B cell (primary cell): ENCODE results near the gene DPH1. TPM values are rescaled to one million over a fixed set of nuclear protein-coding genes. Genes with fewer than 3 reads are reported as not detected.

Source experiments
- ATAC-seq: fragments of 200-7000 bp; cut with Tn5 transposase; one replicate; pipeline ENCODE4 v1.10.0; 2021; ENCODE audit warnings: low read depth, mild to moderate bottlenecking, moderate number of reproducible peaks, moderate library complexity
- CTCF ChIA-PET: fragments of 350-600 bp; sonication (Branson Sonifier 250); formaldehyde crosslinking; loops from one replicate; lab custom pipeline; 2021; ENCODE audit warnings: antibody characterized with exemption, inconsistent platforms; lab: Charles Lee
- POLR2A ChIA-PET: fragments of 350-600 bp; sonication (Branson Sonifier 250); formaldehyde crosslinking; loops from one replicate; lab custom pipeline; 2021; ENCODE audit warnings: antibody characterized with exemption; lab: Charles Lee
- DNase-seq: peaks from one replicate; pipeline ENCODE4 v3.0.0; 2013
- H2AFZ ChIP-seq: 2 replicates; pipeline ENCODE4 v1.6.1; 2012; ENCODE audit warnings: mild to moderate bottlenecking, low read depth, low read length; ENCODE audit not compliant: insufficient read depth, poor library complexity, severe bottlenecking
- H3K27ac ChIP-seq, 2 donors: 1 replicate in 1 of 2; 2 replicates in 1 of 2; pipeline ENCODE4 v1.5.1; 2012 to 2013; ENCODE audit warnings: low read length in 2 of 2, mild to moderate bottlenecking in 2 of 2, moderate library complexity in 1 of 2
- H3K27me3 ChIP-seq, 4 experiments: fragments of 200-600 bp in 1 of 4; sonication (generic) in 1 of 4; replicated peaks in 1 of 4; 1 replicate in 2 of 4; 2 replicates in 2 of 4; pipeline versions ENCODE4 v1.6.1 to v1.7.0; 2013 to 2016; ENCODE audit warnings: low read length in 3 of 4, mild to moderate bottlenecking in 2 of 4, mixed read lengths in 1 of 4, moderate library complexity in 1 of 4; ENCODE audit not compliant: insufficient read depth in 4 of 4, control insufficient read depth in 3 of 4; ENCODE audit errors: control extremely low read depth in 1 of 4
- H3K36me3 ChIP-seq, 2 experiments: replicated peaks in 1 of 2; 1 replicate in 1 of 2; 2 replicates in 1 of 2; pipeline versions ENCODE4 v1.6.1 to v1.7.1; 2013; ENCODE audit warnings: low read length in 1 of 2; ENCODE audit not compliant: insufficient read depth in 2 of 2, control insufficient read depth in 1 of 2; ENCODE audit errors: control extremely low read depth in 1 of 2, extremely low read depth in 1 of 2
- H3K4me1 ChIP-seq, 2 donors: fragments of 200-600 bp in 1 of 2; sonication (generic) in 1 of 2; 1 replicate in 1 of 2; 2 replicates in 1 of 2; pipeline versions ENCODE4 v1.5.1 to v1.6.1; 2013 to 2017; ENCODE audit warnings: low read length in 2 of 2; ENCODE audit not compliant: control insufficient read depth in 2 of 2, insufficient read depth in 2 of 2
- H3K4me2 ChIP-seq: replicated peaks from 2 replicates; pipeline ENCODE3; 2012; ENCODE audit warnings: mild to moderate bottlenecking, low read depth, low read length; ENCODE audit not compliant: poor library complexity, severe bottlenecking
- H3K4me3 ChIP-seq, 5 experiments: fragments of 200-600 bp in 1 of 5; sonication (generic) in 1 of 5; 1 replicate in 3 of 5; 2 replicates in 2 of 5; pipeline versions ENCODE4 v1.5.1 to v1.7.0; 2011 to 2016; ENCODE audit warnings: low read length in 4 of 5, mild to moderate bottlenecking in 4 of 5, low read depth in 2 of 5, control low read depth in 1 of 5, moderate library complexity in 1 of 5; ENCODE audit not compliant: insufficient read depth in 1 of 5; ENCODE audit errors: control extremely low read depth in 1 of 5, extremely low read depth in 1 of 5
- H3K79me2 ChIP-seq: fragments of 200-600 bp; sonication (generic); one replicate; pipeline ENCODE4 v1.6.0; 2016; ENCODE audit warnings: low read length; ENCODE audit not compliant: control insufficient read depth, insufficient read depth
- H3K9ac ChIP-seq: fragments of 200-600 bp; sonication (generic); 2 replicates; pipeline ENCODE4 v1.6.1; 2017; ENCODE audit warnings: mild to moderate bottlenecking, low read length, moderate library complexity
- H3K9me3 ChIP-seq, 3 donors: one replicate each; pipeline versions ENCODE4 v1.6.1 to v1.7.1; 2013; ENCODE audit warnings: low read length in 2 of 3; ENCODE audit not compliant: control insufficient read depth in 2 of 3, insufficient read depth in 1 of 3; ENCODE audit errors: control extremely low read depth in 1 of 3
- H4K20me1 ChIP-seq: 2 replicates; pipeline ENCODE4 v1.6.0; 2012; ENCODE audit warnings: mild to moderate bottlenecking, low read length; ENCODE audit not compliant: insufficient read depth, control insufficient read depth, poor library complexity, severe bottlenecking
- H3K27ac Mint-ChIP-seq: one replicate; pipeline ENCODE4 v1.8.0; 2021; ENCODE audit warnings: mixed read lengths
- H3K27me3 Mint-ChIP-seq: one replicate; pipeline ENCODE4 v1.8.0; 2021; ENCODE audit warnings: mixed read lengths
- H3K4me1 Mint-ChIP-seq: one replicate; pipeline ENCODE4 v1.8.0; 2021; ENCODE audit warnings: mixed read lengths
- H3K4me3 Mint-ChIP-seq: one replicate; pipeline ENCODE4 v1.8.0; 2021; ENCODE audit warnings: mixed read lengths
- H3K9me3 Mint-ChIP-seq: one replicate; pipeline ENCODE4 v1.8.0; 2022; ENCODE audit warnings: mixed read lengths; ENCODE audit not compliant: insufficient read depth
- CTCF ChIP-seq: fragments of 200-600 bp; IDR thresholded peaks from one replicate; pipeline ENCODE4 v1.8.0; 2022; ENCODE audit warnings: antibody characterized with exemption, mild to moderate bottlenecking
- EZH2 ChIP-seq: IDR thresholded peaks from 2 replicates; pipeline ENCODE4 v1.6.1; 2012; ENCODE audit warnings: borderline replicate concordance, low read depth, mild to moderate bottlenecking, moderate library complexity, low read length; ENCODE audit not compliant: insufficient read depth, poor library complexity, severe bottlenecking
- WGBS: methylation state at CpG from one replicate; pipeline ENCODE4 v1.1.5; 2013; ENCODE audit warnings: missing lambda C conversion rate; ENCODE audit not compliant: insufficient coverage; 5-methylcytosine and 5-hydroxymethylcytosine counted together
- intact Hi-C: fragments of 100-400 bp; cut with micrococcal nuclease; formaldehyde crosslinking; loops from one replicate; pipeline ENCODE4 v1.10.0; 2022
- polyA plus RNA-seq: library from polyadenylated mRNA; depleted of rRNA; stranded (reverse); fragments of >200 nt; gene quantifications from 2 replicates; pipeline ENCODE4 v1.2.3, GENCODE V29; 2012
- small RNA-seq: library from RNA; depleted of rRNA; stranded (forward); fragments of <200 nt; gene quantifications from one replicate; pipeline ENCODE3, GENCODE V24; 2012; ENCODE audit warnings: low replicate concordance, low read depth; ENCODE audit not compliant: insufficient read length
- total RNA-seq, 2 donors: library from RNA; stranded (reverse); fragments of 120-200 nt in 1 of 2; gene quantifications; 1 replicate in 1 of 2; 2 replicates in 1 of 2; pipeline versions ENCODE4 v1.2.3 to v1.2.4, GENCODE V29; 2013 to 2022

The DPH1 gene
- total and polyA plus RNA-seq, 2 donors (not counting 1 experiment from before 2014, with no cell fraction given) = 83.6 to 105 TPM

GRCh38 chr17:2093349-2093748, 63.4 kb downstream of the DPH1 start:
- Histone ChIP-seq H3K4me3 (no peak overlapping the region), H3K9me3 (no peaks in the 10 kb centered on the region), H3K4me1 (peaks cover 23 to 28% of the 10 kb centered on the region in 2 donors), H3K27me3 (no peaks in the 10 kb centered on the region), H3K79me2 (no peaks in the 10 kb centered on the region), H4K20me1 (no peaks in the 10 kb centered on the region), H3K9ac (no peak overlapping the region), H3K27ac (no peak overlapping the region), H2AFZ (no peak overlapping the region), H3K36me3 (no peaks in the 10 kb centered on the region), H3K4me2 (no peak overlapping the region)
- TF ChIP-seq EZH2 = no peak
- TF ChIP-seq CTCF = no peak
- H3K27ac Mint-ChIP-seq = no peak overlapping the region
- no peaks in the 10 kb centered on the region for H3K27me3 Mint-ChIP-seq
- no peak overlapping the region for H3K4me3 Mint-ChIP-seq
- no peak for ATAC-seq
- CTCF ChIA-PET = no interaction called here
- intact Hi-C loops = no loop called here
- no peaks in the 10 kb centered on the region for H3K9me3 Mint-ChIP-seq
- peaks cover 28% of the 10 kb centered on the region for H3K4me1 Mint-ChIP-seq
- WGBS = 85% methylated on average over 2 of the region's 5 CpGs
- no peak for DNase-seq
- POLR2A ChIA-PET = no interaction called here

Small RNAs within 50 kb of the gene (small RNA-seq; reads per million reads assigned to genes)
- gene AC090617.9 = not detected
- gene MIR132 = 0.76 reads per million
- not detected for gene MIR212
- not detected for gene OVCA2

Other genes starting within 250 kb of the DPH1 start
- 37.5 and 42.3 TPM in 2 replicates for gene SMYD4, start 200.3 kb upstream of the DPH1 start, total RNA-seq
- gene SMYD4, start 200.3 kb upstream of the DPH1 start, polyA plus RNA-seq = 10.3 and 11.9 TPM in 2 replicates
- gene RPA1, start 200.1 kb upstream of the DPH1 start, total RNA-seq = 74.2 and 94.5 TPM in 2 replicates
- 25.7 and 27.0 TPM in 2 replicates for gene RPA1, start 200.1 kb upstream of the DPH1 start, polyA plus RNA-seq
- gene RTN4RL1, start 4.8 kb upstream of the DPH1 start, total RNA-seq = 0.07 and 0.10 TPM in 2 replicates
- 0.03 TPM in 1 of 2 replicates, not detected in the other for gene RTN4RL1, start 4.8 kb upstream of the DPH1 start, polyA plus RNA-seq
- 22.4 and 23.2 TPM in 2 replicates for gene OVCA2, start 11.9 kb downstream of the DPH1 start, total RNA-seq
- 27.4 and 43.9 TPM in 2 replicates for gene OVCA2, start 11.9 kb downstream of the DPH1 start, polyA plus RNA-seq
- 1.5 and 1.9 TPM in 2 replicates for gene HIC1, start 24.9 kb downstream of the DPH1 start, total RNA-seq
- 0.46 and 1.5 TPM in 2 replicates for gene HIC1, start 24.9 kb downstream of the DPH1 start, polyA plus RNA-seq